HG03442 (cell line): ENCODE results near the gene CUX1.
"Not testable (repeated sequence)": the region's sequence is repeated elsewhere in the genome, so short reads cannot be mapped to it uniquely, and the experiment has no call there.

Experiments
- ATAC-seq: cut with Tn5 transposase; IDR thresholded peaks from one replicate; pipeline ENCODE4 v1.9.1; 2021; ENCODE audit warnings: mild to moderate bottlenecking, moderate library complexity; ENCODE audit not compliant: unreplicated experiment

Gene CUX1

DNA sequence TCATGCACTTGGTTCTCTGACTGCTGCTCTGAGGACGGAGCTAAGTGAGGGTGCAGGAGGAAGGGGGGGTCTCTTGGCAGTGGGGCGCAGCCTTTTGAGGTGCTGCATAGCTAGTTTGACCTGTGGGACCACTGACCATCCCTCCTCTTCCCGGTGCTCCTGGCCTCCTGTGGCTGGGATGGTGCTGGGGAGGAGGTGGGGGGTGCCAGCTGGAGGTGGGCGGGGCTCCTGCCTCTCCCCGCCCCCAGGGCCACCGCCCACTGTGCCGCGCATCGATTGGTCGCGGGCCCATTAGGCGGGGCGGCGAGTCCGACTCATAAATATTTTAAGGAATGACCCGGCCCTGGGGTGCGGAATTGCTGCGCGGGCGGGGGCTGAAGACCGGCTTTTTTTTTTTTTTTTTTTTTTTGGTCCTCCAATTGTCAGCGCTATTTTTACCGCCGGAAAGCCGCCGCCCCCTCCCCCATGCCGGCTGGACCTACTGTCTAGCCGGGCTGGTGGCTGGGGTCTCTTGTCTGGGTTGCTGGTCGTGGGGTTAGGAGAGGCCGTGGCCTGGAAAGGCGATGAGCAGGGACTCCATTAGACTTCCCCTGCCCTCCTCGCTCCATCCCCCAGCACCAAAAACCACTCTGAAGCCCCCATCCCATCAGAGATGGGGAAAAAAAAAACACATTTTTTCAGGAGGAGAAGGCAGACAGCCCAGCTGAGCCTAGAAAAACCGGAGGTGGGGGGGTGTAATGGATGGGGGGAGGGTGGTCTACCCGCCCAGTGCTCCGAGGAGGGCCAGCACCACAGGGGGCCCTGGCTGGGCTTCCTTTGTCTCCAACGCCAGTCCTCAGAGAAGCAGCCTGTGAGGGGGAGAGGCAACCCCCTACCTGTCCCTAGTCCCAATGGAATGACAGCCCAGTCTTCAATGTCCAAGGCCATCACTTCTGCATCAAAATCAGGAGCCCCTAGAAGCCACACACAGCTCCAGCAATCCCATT is 475.7 kb downstream of the CUX1 start:
- ATAC-seq = no peak

DNA sequence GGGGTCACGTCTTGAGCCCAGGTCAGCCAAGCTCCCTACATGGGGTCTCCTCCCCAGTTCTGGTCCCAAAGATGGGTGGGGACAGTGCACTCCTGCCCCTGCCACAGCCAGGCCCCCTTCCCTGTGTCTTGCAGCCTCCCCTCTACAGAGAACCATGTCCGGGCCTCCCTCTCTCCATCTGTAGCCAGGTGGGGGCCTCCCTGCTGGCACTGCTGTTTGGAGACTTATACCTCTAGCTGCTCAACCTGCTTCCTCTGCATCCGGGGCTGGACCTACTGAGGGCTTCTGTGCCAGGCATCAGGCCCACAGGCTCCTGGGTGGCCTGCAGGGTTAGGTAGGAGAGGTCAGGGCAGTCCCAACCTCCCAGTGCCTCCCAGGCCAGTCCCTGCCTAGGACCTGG is 477.2 kb downstream of the CUX1 start:
- no peak for ATAC-seq

DNA sequence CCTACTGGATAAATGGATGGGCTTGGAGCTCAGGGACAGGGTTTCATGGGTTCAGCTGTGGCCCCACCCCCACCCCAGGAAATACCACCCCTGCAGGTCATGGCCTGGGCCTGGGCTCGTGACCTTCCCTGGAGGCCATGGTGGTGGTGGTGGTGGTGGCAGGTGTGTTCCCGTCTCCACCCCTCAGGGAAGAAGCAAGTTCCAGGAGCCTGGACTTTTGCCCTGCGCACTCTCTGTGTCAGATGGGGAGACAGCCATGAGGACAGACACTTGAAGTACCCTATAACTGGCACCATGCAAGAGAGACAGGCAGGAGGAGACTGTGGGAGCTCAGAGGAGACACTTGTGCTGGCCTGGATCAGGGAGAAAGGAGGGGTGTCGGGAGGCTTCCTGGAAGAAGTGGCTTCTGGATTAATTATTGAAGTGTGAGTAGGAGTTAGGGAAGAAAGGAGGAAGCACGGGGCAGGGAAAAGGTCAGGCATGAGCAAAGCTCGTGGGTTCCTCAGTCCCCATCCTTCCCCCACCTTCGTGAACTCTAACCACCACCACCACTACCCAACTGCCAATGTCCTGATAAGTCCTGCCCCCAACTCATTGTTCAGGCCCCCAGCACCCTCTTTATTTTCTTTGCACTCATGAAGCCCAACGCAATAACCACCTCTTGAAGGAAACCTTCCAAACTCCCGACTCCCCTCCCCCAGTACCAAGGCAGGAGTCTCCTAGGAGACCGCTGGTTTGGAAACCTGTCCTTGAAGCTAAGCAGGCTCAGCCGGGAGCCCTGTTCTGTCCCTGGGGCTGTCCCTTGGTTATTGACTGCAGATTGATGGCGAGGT is 478.1 kb downstream of the CUX1 start:
- ATAC-seq = no peak

DNA sequence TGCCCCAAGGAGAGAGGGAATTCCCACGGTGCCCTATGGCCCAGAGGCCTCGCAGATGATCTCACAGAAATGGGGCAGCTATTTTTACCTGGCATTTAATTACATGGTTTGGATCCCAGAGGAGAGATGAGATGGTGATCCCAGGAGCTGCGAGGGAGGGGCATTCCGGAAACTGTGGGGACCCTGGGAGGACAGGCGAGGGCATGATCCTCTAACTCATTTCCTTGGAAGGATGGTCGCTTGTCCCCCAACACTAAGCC is 478.7 kb downstream of the CUX1 start:
- no peak for ATAC-seq

DNA sequence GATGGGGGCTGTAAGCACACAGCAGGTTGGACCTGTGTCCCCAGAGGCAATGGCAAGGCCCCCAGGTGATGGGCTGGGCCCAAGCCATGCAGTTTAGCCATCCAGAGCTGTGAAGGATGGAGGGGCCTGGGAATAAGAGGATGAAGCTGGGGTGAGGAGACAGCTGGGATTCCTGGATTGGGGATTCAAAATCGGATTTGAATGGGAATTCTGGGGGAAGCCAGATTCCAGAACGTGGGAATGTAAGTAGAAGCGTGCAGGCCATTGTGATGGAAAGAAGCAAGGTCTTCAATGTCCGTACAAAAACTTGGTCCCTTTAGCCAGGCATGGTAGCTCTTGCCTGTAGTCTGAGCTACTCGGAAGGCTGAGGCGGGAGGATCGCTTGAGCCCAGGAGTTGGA is 479.1 kb downstream of the CUX1 start:
- no peak for ATAC-seq

DNA sequence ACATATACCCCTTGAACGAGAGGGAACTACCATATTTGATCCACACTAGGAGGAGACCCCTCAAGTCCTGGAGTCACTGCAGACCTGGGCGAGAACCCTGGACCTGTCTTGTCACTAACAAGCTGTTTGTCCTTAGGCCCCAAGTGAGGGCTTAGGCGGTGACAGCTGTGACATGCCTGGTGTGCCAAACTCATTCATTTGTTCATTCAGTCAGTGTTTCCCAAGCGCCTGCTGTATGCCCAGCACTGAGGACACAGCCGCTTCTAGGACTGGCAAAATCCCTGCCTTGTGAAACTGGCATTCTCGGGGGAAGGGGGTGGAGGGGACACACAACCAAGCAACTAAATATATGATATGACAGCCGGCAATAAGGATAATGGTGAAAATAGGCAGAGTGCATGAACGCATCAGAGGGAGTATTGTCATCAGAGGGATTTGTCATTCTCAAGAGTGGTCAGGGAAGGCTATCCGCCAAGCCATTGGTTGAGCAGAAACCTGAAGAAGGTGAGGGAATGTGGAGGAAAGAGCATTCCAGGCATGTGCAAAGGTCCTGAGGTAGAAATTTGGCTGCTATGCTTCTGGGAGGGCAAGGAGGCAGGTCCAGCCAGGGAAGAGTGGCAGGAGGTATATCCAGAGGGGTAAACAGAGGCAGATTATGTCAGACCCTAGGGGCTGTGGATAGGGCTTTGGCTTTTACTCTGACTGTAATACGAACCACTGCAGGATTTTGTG is 480.2 kb downstream of the CUX1 start:
- ATAC-seq = no peak

DNA sequence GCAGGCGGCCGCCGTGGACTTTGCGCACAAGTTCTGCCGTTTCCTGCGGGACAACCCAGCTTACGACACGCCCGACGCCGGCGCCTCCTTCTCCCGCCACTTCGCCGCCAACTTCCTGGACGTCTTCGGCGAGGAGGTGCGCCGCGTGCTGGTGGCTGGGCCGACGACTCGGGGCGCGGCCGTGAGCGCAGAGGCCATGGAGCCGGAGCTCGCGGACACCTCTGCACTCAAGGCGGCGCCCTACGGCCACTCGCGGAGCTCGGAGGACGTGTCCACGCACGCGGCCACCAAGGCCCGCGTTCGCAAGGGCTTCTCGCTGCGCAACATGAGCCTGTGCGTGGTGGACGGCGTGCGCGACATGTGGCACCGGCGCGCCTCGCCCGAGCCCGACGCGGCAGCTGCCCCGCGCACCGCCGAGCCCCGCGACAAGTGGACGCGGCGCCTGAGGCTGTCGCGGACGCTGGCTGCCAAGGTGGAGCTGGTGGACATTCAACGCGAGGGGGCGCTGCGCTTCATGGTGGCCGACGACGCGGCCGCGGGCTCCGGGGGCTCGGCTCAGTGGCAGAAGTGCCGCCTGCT is 483.3 kb downstream of the CUX1 start:
- ATAC-seq = no peak

DNA sequence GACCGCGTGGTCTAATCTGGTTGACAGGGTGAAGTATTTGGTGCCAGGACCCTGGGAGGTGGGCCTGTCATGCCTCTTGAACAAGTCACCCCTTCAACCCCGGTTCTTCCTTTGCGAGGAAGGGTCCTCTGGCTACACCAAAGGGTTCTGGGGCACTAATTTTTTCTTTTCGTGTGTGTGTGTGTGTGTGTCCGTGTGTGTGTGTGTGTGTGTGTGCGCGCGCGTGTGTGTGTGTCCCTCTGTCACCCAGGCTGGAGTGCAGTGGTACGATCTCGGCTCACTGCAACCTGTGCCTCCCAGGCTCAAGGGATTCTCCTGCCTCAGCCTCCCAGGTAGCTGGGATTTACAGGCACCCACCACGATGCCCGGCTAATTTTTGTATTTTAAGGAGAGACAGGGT is 483.9 kb downstream of the CUX1 start:
- ATAC-seq = not testable (repeated sequence)

DNA sequence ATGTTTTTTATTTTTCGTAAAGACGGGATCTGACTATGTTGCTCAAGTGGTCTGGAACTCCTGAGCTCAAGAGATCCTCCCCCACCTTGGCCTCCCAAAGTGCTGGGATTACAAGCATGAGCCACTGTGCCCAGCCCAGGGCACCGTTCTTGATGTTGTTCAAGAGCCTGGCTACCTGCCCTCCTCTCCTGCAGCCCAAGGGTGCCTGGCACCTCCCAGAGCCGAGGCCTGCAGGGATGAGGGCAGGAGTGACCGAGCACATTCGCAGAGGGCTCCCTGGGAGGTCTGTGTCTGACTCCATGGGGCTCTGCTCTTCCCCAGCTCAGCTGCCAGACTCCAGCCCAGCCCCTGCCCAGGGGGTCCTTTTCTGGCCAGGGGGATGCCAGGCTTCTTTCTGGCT is 484.6 kb downstream of the CUX1 start:
- ATAC-seq = no peak

DNA sequence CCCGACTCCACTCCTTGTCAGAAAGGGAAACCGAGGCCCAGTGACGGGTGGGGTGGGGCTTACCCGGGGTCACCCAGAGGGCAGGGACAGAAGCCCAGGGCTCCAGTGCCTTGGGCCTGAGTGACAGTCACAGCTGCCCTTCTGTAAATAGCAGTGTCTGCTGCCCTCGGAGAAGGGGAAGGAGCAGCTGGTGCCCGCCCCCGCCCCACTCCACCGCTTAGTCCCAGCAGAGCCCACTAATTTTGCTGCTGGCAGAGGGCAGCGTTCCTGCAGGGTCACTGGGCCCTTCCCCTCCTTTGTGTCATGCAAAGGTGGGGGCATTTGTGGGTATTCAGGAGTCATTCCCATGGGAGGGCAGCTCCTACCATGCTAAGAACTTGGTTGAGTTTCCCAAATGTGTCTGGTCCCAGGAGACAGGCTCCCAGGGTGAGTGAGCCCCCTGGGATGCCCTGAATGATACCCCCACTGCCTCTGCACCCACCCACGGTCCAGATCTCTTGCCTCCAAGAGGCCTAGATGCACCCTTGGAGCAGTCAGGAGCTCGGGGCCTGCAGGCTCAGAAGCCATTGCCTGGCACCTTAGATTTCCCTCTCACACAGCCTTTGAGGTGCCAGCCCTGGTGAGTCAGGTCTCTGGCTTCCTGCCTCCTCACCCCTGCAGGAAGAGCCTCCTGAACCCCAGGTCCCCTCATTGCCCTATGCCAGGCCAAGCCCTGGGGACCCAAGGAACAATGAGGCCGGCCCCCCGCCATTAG is 486.4 kb downstream of the CUX1 start:
- ATAC-seq = no peak

DNA sequence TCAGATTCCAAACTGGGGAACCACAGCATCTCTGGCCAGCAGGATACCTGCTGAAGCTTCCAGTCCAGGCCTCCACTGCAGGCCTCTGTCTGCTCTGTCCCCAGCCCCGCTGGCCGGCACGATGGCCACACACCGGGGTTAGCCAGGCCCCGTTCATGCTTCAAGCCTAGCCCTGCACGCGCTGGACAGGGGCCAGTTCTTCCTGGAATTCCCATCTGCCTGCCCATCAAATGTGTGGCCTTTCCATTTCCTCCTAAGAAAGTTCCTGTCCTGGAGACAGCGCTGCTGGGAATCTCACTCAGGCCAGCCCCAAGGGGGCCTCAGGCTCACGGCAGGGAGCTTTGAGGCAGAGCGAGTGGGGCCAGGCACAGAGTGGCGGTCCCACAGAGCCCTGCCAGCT is 487.2 kb downstream of the CUX1 start:
- no peak for ATAC-seq

DNA sequence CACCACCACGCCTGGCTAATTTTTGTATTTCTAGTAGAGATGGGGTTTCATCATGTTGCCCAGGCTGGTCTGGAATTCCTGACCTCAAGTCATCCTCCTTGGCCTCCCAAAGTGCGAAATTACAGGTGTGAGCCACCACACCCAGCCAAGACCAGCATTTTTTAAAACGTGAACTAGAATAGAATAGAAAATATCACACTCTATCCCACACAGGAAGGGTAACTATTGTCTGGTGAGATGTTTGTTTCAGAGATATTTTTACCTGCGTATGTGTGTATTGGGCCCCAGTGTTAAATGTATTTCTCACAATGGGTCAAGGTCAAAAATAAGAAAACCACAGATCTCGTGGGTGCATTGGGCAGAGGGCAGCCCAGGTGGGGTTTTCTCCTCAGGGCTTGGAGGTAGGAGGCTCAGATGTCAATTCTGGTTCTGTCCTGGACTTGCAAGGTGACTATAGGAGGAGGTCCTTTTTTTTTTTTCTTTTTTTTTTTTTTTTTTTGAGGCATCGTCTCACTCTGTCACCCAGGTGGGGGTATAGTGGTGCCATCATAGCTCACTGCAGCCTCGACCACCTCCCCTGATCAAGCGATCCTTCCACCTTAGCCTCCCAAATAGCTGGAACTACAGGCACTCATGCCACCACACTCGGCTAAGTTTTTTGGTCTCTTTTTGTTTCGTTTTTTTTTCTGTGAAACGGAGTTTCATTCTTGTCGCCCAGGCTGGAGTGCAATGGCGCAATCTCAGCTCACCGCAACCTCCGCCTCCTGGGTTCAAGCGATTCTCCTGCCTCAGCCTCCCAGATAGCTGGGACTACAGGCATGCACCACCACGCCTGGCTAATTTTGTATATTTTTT is 488.2 kb downstream of the CUX1 start:
- ATAC-seq = peak; percentile 40

DNA sequence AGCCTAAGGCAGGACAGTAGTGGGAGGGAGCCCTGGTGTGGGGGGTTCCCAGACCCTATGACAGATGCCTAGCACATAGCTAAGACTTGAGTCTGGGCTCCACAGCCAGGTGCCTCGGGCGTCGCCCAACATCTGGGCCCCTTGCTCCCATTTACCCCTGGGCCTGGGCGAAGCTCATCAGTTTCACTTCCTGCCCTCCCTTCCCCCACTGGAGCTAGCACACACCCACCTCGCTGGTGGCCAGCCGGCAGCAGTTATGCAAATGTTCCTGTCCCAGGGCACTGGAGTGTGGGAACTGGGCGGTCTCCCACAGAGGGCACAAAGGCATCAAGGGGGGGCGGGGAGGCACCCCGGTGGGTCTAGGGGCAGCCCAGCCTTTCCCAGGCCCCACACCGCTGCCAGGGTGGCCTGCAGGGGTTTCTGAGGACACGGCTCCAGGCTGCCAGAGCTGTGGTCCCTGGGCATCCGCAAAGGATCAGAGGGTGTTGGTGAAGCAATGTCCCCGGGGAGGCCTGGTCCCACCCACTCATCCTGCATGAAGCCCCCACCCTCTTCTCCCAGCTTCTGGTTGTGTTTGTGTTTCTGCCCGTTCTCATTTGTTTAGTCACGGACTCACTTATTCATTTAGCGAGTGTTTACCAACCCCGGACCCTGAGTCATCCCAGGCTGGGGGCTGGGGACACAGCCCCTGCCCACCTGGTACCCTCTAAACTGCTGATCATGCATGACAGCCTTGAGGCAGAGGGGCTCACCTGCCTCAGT is 489.7 kb downstream of the CUX1 start:
- ATAC-seq = peak; percentile 66

DNA sequence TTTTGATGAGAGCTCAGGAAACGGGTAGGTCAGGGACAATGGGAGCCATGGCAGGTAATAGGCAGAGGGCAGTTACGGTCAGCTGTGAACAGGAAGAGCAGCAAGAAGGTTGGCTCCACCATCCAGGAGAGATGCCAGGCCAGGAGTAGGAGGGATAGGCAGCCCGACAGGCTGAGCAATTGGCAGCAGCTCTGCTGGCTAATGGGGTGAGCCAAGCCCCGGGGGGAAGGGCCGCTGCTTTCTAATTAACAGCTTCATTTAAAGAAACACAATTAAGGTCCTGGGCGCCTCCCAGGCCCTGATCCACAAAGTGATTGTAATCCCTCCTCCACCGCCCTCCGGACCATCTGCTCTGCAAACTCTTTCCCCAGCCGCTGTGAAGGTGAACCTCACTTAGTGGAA is 493.0 kb downstream of the CUX1 start:
- ATAC-seq = no peak

DNA sequence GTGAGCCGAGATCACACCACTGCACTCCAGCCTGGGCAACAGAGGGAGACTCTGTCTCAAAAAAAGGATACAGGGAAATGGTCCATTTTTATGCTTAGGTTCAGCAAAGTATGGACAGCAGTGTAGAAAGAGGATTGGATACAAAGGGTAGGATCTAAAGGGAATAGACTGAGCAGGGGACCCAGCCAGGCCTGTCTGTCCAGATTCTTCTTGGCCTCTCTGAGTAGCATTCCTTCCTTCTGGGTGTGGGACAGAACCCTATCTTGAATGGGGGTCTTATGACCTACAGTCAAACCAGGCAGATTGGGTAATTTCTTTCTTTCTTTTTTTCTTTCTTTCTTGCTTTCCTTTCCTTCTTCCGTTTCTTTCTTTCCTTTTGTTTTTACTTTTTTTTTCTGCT is 494.9 kb downstream of the CUX1 start:
- ATAC-seq = no peak

DNA sequence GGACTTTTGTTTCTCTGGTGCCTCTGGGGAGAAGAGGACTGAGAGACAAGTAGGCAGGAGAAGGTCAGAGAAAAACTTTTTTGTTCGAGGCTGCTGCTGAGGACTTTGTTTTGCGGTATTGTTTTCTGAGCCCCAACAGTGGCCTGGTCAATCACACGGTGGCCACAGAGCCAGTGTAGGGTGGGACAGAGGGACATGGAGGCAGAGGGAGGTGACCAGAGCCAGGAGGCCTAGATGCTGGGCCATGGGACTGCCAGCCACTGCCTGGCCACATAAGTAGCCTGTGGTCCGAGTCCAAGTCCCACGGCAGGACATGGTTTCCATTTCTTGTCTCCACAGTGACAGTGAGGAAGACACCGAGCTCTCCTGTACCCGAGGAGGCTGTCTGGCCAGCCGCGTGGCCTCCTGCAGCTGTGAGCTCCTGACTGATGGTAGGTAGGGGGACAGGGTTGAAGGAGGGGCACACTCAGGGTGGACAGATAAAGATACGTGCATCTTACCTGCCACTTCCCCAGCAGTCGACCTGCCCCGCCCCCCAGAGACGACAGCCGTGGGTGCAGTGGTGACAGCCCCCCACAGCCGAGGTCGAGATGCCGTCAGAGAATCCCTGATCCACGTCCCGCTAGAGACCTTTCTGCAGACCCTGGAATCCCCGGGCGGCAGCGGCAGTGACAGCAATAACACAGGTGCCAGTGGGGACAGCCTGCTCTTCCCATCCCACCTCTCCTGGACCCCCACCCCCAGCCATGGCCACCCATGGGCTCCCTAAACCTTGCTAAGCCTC is 496.8 kb downstream of the CUX1 start:
- no peak for ATAC-seq

DNA sequence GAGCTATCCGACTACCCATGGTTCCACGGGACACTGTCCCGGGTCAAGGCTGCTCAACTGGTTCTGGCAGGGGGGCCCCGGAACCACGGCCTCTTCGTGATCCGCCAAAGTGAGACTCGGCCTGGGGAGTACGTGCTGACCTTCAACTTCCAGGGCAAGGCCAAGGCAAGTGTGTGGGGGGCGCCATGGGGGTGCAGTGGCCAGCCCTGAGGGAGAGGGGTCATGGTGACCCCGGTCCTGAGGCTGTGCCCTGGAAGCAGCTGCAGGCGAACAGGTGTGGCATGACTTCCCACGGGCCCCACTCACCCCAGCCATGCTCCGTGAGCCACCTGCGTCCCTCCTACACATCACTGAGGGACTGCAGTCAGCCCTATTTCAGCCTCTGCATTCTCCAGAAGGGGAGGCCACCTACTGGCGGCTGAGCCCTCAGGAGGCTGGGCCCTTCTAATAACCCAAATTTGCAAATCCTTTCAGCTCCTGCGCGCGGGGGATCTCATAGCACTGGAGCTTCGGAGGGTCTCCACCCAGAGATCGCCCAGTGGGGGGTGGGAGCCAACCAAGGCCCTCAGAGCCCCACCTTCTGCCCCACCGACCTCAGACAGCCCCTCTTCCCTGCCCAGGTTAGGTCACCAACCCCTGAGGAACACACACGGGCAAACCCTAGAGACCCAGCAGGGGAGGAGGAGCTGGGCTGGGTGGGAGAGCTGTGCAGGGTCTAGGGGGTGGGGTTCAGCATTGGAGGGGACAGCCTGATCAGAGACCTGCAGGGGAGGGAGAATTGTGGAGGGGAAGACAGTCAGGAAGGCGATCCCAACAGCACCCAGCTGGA is 500.0 kb downstream of the CUX1 start:
- no peak for ATAC-seq
